Measurements from ENCODE around the gene FUBP1. TPM values are rescaled to one million over a fixed set of nuclear protein-coding genes. Genes with fewer than 3 reads are reported as not detected.

FUBP1 gene
- total and polyA plus RNA-seq, 9 of the 15 experiments (the other 6 are each of a cell fraction or from before 2014, with no cell fraction given): 104 to 294 (median 213) TPM

DNA sequence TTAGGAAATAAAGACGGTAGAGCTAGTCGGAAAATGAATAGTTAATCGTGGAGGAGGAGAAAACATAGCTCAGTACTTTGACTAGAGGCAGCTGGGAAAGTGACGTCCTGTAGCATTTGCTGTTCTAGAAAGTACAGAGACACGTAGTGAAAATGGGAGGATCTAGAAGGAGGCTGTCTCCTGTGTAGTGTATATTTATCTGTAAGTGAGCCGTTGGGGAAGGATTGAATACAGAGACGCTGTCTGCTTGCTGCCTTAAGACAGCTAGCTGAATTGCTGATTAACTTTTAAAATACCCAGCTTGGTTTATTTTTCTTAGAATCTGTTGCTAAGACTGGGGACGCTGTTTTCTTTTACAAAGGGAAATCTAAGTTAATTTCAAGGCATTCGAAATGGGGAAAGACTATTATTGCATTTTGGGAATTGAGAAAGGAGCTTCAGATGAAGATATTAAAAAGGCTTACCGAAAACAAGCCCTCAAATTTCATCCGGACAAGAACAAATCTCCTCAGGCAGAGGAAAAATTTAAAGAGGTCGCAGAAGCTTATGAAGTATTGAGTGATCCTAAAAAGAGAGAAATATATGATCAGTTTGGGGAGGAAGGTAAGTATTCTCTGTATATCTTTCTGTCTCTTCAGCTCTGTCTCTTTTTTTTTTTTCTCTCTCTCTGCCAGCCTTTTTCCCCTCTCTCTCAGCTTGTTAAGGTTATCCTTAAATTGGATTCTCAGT, 26.0 kb upstream of the FUBP1 start, which contains the start of gene DNAJB4 (continued):
- TF ChIP-seq ADNP (tag; IDR thresholded peaks at IDR 0.05) (no peak), KDM2B (CRISPR knock-in tag; IDR thresholded peaks at IDR 0.05) (no peak), TAF15 (IDR thresholded peaks at IDR 0.05; ENCODE audit: low read depth, low read length) (no peak), CC2D1A (IDR thresholded peaks at IDR 0.05) (0 out of 2 replicates have a peak, but pooled peaks have one; percentile 37), KLF16 (IDR thresholded peaks at IDR 0.05) (no peak), SNIP1 (IDR thresholded peaks at IDR 0.05; ENCODE audit: low read depth) (0 out of 2 replicates have a peak, but pooled peaks have one; percentile 6), FOXK2 (conservative IDR thresholded peaks at IDR 0.05 in 1 of 2, IDR thresholded peaks at IDR 0.05 in 1 of 2; ENCODE audit: low read depth in 2 of 2) (peak; percentile 80 to 83), KAT2B (IDR thresholded peaks at IDR 0.05; ENCODE audit: low read depth, low read length) (no peak), ILF3 (IDR thresholded peaks at IDR 0.05; ENCODE audit: borderline replicate concordance) (no peak), JUND (IDR thresholded peaks at IDR 0.05; ENCODE audit: borderline replicate concordance, low read depth, low read length) (peak; percentile 66), JUND (tag; IDR thresholded peaks at IDR 0.05; ENCODE audit: borderline replicate concordance, low read depth, low read length) (peak; percentile 60; the same call in 1 of the 3 replicates), ELF1 (tag; IDR thresholded peaks at IDR 0.05) (0 out of 2 replicates have a peak, but pooled peaks have one; percentile 12), PHTF2 (CRISPR knock-in tag; IDR thresholded peaks at IDR 0.05) (peak; percentile 8; the same call in 1 of the 2 replicates), TRIM28 (IDR thresholded peaks at IDR 0.05) (no peak), RFX1 (IDR thresholded peaks at IDR 0.05) (no peak)
- TF ChIP-seq, protein P1, sequence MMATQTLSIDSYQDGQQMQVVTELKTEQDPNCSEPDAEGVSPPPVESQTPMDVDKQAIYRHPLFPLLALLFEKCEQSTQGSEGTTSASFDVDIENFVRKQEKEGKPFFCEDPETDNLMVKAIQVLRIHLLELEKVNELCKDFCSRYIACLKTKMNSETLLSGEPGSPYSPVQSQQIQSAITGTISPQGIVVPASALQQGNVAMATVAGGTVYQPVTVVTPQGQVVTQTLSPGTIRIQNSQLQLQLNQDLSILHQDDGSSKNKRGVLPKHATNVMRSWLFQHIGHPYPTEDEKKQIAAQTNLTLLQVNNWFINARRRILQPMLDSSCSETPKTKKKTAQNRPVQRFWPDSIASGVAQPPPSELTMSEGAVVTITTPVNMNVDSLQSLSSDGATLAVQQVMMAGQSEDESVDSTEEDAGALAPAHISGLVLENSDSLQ (IDR thresholded peaks at IDR 0.05): peak; percentile 65; the same call in 1 of the 2 replicates
- TF ChIP-seq, protein P2, sequence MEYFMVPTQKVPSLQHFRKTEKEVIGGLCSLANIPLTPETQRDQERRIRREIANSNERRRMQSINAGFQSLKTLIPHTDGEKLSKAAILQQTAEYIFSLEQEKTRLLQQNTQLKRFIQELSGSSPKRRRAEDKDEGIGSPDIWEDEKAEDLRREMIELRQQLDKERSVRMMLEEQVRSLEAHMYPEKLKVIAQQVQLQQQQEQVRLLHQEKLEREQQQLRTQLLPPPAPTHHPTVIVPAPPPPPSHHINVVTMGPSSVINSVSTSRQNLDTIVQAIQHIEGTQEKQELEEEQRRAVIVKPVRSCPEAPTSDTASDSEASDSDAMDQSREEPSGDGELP (CRISPR knock-in tag; IDR thresholded peaks at IDR 0.05; ENCODE audit: borderline replicate concordance): peak; percentile 21; the same call in 1 of the 2 replicates
- TF ChIP-seq, protein P3, sequence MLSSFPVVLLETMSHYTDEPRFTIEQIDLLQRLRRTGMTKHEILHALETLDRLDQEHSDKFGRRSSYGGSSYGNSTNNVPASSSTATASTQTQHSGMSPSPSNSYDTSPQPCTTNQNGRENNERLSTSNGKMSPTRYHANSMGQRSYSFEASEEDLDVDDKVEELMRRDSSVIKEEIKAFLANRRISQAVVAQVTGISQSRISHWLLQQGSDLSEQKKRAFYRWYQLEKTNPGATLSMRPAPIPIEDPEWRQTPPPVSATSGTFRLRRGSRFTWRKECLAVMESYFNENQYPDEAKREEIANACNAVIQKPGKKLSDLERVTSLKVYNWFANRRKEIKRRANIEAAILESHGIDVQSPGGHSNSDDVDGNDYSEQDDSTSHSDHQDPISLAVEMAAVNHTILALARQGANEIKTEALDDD (IDR thresholded peaks at IDR 0.05): peak; percentile 83; the same call in 1 of the 2 replicates
- TF ChIP-seq, protein P4, sequence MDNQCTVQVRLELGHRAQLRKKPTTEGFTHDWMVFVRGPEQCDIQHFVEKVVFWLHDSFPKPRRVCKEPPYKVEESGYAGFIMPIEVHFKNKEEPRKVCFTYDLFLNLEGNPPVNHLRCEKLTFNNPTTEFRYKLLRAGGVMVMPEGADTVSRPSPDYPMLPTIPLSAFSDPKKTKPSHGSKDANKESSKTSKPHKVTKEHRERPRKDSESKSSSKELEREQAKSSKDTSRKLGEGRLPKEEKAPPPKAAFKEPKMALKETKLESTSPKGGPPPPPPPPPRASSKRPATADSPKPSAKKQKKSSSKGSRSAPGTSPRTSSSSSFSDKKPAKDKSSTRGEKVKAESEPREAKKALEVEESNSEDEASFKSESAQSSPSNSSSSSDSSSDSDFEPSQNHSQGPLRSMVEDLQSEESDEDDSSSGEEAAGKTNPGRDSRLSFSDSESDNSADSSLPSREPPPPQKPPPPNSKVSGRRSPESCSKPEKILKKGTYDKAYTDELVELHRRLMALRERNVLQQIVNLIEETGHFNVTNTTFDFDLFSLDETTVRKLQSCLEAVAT (IDR thresholded peaks at IDR 0.05): peak; percentile 96
- TF ChIP-seq, protein P5, sequence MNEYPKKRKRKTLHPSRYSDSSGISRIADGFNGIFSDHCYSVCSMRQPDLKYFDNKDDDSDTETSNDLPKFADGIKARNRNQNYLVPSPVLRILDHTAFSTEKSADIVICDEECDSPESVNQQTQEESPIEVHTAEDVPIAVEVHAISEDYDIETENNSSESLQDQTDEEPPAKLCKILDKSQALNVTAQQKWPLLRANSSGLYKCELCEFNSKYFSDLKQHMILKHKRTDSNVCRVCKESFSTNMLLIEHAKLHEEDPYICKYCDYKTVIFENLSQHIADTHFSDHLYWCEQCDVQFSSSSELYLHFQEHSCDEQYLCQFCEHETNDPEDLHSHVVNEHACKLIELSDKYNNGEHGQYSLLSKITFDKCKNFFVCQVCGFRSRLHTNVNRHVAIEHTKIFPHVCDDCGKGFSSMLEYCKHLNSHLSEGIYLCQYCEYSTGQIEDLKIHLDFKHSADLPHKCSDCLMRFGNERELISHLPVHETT (CRISPR knock-in tag; conservative IDR thresholded peaks at IDR 0.05 in 1 of 2, IDR thresholded peaks at IDR 0.05 in 1 of 2): peak in 1 of 2 experiments; percentile 34; a peak in 1 of 4 replicates
